NCI-H2081 treated with DMSO at 0.1 percent for 48 hours (cell line): ENCODE results near the gene ZNF627.
"Not testable (repeated sequence)": the region's sequence is repeated elsewhere in the genome, so short reads cannot be mapped to it uniquely, and the experiment has no call there.

Experiments
- DNase-seq: peaks from one replicate; lab custom pipeline; 2025; lab: John Stamatoyannopoulos, UW

Gene ZNF627

DNA sequence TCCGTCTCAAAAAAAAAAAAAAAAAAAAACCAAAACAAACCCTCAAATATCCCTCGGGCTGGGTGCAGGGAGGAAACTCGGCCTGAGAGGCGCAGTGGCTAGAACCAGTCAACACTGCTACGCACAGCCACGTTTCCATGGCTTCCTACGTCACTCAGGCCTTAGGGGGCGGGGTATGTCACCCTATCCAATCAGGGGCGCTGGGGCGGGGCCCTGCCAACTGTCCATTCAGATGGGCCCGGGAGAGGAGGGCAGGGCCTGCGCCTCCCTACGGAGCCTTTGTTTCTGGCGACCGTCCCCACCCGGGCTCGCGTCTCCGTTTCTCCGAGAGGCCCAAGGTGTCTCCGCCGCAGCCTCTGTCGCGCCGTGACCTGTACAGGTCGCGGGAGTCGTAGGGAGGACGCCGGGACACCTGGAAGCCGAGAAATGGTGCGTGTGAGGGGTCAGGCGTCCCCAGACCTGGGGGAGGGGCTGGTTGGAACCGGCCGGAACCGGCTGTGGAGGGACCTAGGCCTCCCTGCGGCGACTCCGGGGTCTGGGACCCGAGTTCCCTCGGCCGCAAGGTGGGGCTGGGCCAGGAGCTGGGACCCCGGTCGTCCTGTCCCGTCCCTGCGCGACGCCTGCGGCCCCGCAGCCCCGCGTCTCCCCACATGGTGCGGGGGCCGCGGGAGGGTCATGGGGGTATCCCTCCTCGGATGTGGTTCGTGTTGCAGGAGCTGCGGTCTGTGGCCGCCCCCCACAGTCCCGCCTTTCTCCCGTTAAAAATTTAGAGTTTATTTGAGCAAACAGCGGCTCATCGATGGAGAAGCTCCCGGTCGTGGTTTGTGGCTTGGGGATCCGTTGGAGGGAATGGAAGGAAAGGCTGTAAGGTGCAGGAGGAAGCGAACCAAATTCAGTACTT is at the start of gene ZNF627:
Gene ZNF627, plus strand, starts transcription at position 282 of the 901 bp plus-strand sequence. Its CDS starts 145 bp downstream, at position 427.
- peak; percentile 93 for DNase-seq

DNA sequence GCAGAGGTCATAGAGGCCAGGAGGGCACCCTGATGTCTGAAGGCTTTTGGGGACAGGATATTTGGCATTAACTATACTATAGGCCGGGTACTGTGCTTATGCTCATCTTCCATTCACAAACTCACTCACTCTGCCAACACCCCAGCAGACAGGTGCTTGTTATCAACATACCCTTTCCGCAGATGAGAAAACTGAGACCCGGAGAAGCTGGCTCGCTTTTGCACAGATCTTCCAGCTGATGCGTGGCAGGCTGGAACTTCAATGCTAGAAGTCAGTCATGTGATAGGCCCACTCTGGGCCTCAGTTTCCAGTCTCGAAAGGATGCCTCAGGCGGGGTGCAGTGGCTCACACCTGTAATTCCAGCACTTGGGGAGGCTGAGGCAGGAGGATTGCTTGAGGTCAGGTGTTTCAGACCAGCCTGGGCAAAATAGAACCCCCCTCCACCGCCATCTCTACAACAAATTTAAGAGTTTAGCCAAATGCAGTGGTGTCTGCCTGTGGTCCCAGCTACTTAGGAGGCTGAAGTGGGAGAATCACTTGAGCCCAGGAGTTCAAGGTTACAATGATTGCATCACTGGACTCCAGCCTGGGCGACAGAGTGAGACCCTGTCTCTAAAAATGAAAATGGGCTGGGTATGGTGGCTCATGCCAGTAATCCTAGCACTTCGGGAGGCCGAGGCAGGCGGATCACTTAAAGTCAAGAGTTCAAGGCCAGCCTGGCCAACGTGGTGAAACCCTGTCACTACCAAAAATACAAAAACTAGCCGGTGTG is 49.2 kb upstream of the ZNF627 start:
- no peak for DNase-seq

DNA sequence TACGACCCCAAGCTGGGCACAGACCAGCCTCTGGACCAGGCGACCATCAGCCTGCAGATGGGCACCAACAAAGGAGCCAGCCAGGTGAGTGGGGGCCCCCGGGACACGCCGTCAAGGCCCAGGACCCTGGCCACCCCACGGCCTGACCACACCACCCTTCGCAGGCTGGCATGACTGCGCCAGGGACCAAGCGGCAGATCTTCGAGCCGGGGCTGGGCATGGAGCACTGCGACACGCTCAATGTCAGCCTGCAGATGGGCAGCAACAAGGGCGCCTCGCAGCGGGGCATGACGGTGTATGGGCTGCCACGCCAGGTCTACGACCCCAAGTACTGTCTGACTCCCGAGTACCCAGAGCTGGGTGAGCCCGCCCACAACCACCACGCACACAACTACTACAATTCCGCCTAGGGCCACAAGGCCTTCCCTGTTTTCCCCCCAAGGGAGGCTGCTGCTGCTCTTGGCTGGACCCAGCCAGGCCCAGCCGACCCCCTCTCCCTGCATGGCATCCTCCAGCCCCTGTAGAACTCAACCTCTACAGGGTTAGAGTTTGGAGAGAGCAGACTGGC is 47.8 kb upstream of the ZNF627 start:
- no peak for DNase-seq

DNA sequence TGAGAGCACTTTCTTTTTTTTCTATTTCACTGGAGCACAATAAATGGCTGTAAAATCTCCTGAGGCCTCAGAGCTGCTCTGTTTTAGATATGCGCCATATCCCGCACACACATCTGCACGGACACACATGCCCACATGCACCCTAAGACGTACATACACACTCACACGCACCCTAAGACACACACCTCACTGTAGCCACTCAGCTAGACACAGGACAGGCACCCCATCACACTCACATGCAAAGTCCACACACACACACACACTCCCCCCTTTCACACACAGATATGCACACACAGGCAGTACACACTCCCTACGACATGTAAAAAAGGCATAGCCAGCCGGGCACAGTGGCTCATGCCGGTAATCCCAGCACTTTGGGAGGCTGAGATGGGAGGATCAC is 47.0 kb upstream of the ZNF627 start:
- no peak for DNase-seq

DNA sequence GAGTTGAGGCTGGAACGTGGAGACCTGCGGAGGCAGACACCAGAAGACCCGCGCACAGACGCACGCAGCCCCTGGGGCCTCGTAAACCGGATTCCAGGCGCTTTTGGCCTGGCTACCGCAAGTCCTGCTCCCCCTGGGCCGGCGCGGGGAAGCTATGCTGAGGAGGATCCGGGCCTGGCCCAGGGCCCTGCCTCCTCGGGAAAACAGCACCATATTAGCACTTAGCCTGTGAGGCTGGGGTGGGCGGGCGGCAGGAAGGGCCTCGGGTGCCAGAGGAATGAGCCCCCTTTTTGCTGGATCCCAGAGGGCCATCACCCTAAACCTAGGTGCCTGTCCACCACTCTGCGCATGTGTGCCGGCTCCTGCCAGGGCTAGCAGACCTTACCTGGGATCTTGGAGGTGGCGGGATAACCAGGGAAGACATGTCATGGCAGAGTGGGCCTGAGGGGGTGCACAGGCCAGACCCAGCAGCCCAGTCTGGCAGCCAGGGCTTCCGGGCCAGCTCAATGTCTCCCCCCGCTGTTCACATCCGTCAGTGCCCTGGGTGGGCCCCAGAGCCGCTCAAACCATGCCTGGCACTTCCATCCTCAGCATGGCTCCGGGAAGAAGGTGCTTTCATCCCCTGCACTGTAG is 45.6 kb upstream of the ZNF627 start:
- DNase-seq, result no peak

DNA sequence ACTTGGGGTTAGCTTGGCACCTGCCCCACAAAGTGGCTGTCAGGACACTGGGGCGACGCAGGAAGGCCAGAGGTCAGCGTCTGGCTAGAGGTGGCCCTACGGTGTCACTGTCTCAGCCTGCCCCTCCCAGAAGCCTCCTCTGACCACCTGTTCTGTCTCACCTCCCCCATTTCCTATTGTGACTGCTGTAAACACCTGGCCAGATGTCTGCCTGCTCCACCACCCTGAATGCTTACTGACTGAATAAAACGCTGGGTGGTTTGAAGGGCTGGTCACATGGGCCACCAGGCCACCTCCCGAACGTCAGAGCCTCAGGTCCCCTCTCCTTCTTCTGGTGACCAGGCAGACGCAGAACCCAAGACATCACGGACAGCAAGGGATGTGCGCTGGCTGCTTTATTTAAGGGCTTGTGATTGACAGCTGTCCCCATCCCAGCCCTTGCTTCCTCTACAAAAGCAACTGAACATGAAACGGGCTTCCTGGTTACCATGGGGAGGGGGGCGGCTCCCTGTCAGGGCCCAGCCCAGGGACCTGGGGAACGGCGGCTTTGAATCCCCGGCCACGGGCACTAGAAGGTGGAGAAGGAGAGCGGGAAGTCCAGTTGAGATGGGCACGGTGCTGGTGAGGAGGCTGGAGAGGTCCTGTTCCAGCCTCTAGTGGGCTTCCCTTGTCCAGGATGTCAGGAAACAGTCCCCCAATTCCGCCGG is 44.5 kb upstream of the ZNF627 start:
- DNase-seq, result no peak

DNA sequence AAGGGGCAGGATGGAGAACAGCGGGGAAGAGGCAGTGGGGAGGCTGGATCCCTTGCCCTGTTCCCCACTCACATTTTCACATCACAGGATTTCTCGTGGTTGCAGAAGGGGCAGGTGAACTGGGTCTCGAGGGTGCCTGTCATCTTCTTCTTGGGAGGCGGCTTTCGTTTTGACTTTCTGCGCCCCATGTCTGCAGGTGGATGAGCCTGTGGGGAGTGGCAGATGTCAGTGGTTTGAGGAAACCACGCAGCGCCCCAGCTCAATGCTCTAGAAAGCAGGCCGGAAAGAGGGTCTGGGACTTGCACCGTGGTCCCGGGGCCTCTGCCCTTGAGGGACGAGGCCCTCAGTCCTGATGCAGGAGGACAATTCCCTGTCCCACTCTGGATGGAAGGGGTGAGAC is 43.1 kb upstream of the ZNF627 start:
- DNase-seq, result no peak

DNA sequence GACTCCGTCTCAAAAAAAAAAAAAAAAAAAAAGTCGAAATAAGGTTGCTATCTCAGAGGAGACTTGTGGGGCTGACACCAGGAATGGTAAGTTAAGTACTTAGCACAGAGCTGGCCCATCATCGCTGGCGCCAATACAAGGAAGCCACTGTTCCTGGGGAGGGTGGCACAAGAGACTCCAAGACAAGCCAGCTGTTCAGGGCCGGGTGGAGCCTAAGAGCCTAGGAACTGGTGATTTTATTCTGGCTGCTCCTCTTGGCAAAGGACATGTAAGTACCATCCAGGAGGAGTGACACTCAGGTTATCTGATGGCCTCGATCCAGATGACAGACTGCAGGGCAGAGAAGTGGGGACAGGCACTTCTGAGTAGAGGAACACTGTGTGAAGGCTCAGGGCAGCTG is 42.0 kb upstream of the ZNF627 start:
- DNase-seq, result no peak

DNA sequence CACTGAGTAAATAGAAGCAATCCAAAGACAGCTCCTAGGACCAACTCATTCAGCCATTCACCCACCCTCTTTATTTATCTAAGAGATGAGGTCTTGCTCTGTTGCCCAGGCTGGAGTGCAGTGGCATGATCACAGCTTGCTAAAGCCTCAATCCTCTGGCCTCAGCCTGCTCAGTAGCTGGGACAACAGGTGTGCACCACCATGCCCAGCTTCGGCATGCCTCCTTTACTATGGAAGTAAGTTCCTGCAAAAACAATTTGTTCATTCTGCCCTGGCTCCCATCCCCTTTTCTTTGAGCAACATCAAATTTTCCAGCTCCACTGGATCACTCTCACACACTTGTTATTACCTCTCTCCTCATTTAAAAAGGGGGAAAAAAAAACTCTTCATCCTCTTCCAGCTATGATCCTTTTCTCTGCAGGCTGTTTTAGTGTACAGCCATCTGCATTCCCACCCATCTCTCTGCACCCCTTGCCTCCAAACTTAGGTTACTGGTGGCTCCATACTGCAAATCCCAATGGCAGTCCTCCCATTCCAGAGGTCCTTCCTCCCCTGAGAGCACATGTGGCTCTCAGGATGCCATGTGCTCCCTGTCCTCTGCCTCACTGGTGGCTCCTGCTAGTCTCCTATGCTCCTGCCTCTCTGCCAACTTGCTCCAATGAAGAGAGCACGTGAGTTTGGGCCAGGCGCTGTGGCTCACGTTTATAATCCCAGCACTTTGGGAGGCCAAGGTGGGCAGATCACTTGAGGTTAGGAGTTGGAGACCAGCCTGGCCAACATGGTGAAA is 40.5 kb upstream of the ZNF627 start:
- no peak for DNase-seq

DNA sequence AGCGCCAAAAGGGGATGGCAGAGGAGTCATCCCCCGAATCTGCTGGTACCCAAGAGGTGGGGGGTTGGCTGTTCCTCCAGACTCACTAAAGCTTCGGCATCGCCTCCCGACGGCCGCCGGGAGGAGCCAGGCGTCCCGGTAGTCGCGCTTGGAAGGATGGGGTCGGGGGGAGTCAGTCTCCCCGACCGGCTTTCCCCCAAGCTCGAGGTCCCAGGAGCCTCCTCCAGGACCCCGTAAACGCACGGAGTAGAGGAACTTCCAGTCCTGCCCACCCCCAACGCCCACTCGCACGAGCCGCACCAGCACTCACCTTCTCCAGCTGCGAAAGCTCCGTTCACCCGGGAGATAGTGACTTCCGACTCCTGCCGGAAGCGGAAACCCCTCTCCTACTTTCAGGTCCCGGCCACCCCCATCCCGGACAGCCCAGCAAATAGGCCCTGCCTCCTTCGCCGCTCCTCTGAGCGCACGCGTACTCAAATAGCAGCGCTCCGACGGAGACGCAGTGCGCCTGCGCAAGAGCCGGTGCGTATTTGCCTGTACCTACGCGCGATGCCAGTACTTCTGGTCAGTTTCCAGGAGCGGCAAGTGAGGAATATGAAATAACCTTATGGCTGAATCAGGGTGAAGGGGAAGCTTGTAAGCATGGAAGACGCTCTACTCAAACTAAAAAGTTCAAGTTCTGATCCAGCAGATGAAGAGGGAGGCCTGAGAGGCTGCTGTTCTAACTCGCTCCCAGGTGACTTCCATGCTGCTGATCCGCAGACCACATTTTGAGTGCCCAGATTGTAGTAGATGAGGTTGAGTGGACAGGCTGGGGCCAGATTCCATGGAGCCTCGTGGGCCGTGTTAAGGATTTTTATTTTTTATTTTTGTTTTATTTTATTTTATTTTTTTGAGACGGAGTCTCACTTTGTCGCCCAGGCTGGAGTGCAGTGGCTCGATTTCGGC is 38.1 kb upstream of the ZNF627 start, which contains the start of gene ELOF1:
Gene ELOF1, minus strand, starts transcription at position 350 of the 948 bp plus-strand sequence. CDS start 4,883 bp downstream, outside the sequence.
- DNase-seq, result peak; percentile 86

DNA sequence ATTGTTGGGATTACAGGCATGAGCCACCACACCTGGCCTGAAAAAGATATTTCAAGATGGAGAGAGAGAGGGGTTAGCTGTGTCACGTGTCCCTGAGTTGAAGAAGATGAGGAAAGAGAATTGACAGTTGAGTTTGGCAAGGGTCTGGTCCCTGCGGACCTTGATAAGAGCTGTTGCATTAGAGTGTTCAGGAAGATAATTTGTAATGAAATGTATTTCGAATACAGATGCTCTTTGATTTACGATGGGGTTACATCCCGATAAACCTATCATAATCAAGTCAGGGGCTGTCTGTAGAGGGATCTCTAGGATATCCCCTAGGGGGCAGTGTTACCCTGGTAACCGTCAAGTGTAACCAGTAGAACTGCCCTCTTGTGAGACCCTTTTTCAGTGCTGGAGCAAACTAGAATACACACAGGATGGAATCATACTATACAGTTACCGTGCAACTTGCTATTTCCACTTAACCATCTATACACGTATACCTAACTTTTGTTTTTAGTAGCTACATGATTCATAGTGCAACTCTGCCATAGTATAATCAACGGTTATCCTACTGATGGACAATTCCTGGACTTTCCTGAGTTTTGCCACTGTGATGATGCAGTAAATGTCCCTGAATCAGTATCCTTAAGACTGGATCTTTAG is 36.8 kb upstream of the ZNF627 start:
- peak; percentile 15 for DNase-seq

DNA sequence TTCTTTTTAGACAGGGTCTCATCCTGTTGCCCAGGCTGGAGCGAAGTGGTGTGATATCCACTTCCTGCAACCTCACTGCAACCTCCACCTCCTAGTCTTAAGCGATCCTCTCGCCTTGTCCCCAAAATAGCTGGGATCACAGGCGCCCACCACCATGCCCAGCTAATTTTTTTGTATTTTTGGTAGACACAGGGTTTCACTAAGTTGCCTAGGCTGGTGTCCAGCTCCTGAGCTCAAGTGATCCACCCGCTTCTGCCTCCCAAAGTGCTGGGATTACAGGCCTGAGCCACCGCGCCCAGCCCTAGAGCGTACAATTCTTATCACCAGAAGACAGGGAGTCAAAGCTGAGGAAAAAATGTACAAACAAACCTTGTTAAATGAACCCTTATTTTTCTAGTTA is 33.8 kb upstream of the ZNF627 start:
- DNase-seq, result no peak

DNA sequence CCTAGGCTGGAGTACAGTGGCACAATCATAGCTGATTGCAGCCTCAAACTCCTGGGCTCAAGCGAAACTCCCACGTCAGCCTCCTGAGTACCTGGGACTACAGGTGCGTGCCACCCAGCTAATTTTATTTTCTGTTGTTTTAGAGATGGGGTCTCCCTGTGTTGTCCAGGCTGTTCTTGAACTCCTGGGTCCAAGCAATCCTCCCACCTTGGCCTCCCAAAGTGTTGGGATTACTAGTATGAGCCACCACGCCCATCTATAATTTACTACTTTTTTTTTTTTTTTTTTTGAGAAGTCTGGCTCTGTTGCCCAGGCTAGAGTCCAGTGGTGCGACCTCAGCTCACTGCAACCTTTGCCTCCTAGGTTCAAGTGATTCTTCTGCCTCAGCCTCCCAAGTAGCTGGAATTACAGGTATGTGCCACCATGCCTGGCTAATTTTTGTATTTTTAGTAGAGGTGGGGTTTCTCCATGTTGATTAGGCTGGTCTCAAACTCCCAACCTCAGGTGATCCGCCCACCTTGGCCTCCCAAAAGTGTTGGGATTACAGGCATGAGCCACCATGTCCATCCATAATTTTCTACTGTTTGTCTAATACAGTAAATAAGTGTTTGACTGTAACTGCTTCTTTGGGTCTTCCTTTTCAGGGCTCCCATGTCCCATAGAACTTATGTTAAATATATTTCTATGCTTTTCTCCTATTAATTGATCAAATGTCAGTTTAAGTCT is 33.0 kb upstream of the ZNF627 start:
- DNase-seq, result not testable (repeated sequence)

DNA sequence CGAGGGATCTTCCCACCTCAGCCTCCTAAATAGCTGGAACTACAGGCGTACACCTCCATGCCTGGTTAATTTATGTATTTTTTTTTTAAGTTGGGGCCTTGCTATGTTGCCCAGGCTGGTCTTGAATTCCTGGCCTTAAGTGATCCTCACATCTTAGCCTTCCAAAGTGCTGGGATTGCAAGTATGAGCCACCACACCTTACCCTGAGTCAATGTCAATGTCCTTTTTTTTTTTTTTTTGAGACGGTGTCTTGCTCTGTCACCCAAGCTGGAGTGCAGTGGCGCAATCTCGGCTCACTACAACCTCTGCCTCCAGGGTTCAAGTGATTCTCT is 31.7 kb upstream of the ZNF627 start:
- not testable (repeated sequence) for DNase-seq

DNA sequence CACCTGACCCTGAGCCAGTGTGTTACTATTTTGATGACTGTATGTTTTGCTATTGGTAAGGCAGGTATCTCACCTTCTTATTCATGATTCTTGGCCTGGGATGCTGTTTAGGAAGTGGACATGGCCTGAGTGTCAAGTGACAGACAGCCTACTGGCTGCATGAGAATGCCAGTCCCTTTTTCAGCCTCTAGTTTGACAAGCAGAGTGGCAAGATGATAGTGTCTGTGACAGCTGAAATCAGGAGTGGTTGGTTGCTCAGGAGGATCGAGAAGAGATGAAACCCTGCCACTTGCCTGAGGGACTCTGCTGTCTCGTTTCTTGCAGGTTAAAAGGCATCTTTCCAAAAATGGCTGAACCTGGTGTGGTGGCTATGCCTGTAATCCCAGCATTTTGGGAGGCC is 31.1 kb upstream of the ZNF627 start:
- no peak for DNase-seq

DNA sequence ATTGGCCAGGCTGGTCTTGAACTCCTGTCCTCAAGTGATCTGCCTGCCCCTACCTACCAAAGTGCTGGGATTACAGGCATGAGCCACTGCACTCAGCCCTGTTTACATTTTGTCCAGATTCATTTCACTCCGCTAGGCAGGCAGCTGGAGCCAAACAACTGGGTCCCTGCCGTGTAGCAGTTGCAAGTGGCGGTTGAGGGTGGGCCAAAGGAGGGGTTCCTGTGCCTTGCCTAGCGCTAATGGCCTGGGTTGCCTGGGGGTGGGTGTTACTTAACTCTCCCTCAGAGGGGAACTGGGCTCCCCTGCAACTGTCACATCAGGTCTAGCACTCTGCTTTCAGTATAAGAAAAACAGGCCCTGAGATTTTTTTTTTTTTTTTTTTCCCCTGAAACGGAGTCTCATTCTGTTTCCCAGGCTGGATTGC is 27.2 kb upstream of the ZNF627 start:
- no peak for DNase-seq

DNA sequence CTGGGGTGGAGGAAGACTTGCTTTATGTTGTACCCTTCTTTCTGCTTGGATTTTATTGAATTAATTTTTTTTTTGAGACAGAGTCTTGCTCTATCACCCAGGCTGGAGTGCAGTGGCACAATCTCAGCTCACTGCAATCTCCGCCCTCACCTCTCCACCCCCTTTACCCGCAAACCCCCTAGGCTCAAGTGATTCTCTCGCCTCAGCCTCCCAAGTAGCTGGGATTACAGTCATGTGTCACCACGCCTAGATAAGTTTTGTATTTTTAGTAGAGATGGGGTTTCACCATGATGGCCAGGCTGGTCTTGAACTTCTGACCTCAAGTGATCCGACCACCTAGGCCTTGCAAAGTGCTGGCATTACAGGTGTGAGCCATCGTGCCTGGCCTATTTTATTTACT is 23.9 kb upstream of the ZNF627 start:
- not testable (repeated sequence) for DNase-seq

DNA sequence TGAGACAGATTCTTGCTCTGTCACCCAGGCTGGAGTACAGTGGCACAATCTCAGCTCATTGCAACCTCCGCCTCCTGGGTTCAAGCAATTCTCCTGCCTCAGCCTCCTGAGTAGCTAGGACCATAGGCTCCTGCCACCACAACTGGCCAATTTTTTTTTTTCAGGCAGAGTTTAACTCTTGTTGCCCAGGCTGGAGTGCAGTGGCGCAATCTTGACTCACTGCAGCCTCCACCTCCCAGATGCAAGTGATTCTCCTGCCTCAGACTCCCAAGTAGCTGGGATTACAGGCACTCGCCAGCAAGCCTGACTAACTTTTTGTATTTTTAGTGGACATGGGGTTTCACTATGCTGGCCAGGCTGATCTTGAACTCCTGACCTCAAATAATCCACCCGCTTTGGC is 23.5 kb upstream of the ZNF627 start:
- not testable (repeated sequence) for DNase-seq
